HG03045 (cell line): ENCODE data around the gene HMGCL.
"Not testable (repeated sequence)": the region's sequence is repeated elsewhere in the genome, so short reads cannot be mapped to it uniquely, and the experiment has no call there.

Experiments
- ATAC-seq: cut with Tn5 transposase; IDR thresholded peaks from one replicate; pipeline ENCODE4 v1.9.1; 2021; ENCODE audit warnings: mild to moderate bottlenecking, moderate library complexity; ENCODE audit not compliant: unreplicated experiment

HMGCL gene

GRCh38 chr1:23825076-23825761 lies at the start of gene HMGCL:
Gene HMGCL, minus strand, starts transcription at chr1:23825429. Its CDS starts 14 bp downstream, at chr1:23825415.
- peak; percentile 84 for ATAC-seq

- no peak for ATAC-seq
These were observed 47.2 kb upstream of the HMGCL start for GRCh38 chr1:23872421-23872820.

- no peak for ATAC-seq
These were observed 43.8 kb upstream of the HMGCL start for GRCh38 chr1:23869051-23869450.

- ATAC-seq, result no peak
These were observed 43.4 kb upstream of the HMGCL start for GRCh38 chr1:23868557-23869016.

- ATAC-seq, result peak; percentile 83
These were observed 42.8 kb upstream of the HMGCL start, which contains the start of gene FUCA1 for GRCh38 chr1:23867895-23868556. Gene FUCA1, minus strand, starts transcription at chr1:23868290. Its CDS starts 4 bp downstream, at chr1:23868286.

- no peak for ATAC-seq
These were observed 42.3 kb upstream of the HMGCL start for GRCh38 chr1:23867542-23867894.

GRCh38 chr1:23865543-23865930 lies 40.3 kb upstream of the HMGCL start:
- ATAC-seq, result no peak

GRCh38 chr1:23864801-23865542 lies 39.7 kb upstream of the HMGCL start:
- ATAC-seq, result no peak

GRCh38 chr1:23862640-23863039 lies 37.4 kb upstream of the HMGCL start:
- no peak for ATAC-seq

- no peak for ATAC-seq
These were observed 29.3 kb upstream of the HMGCL start for GRCh38 chr1:23854568-23854967.

GRCh38 chr1:23853124-23853523 lies 27.9 kb upstream of the HMGCL start:
- ATAC-seq, result not testable (repeated sequence)

- ATAC-seq, result not testable (repeated sequence)
These were observed 26.2 kb upstream of the HMGCL start for GRCh38 chr1:23851406-23851805.

GRCh38 chr1:23848673-23849616 lies 23.7 kb upstream of the HMGCL start:
- no peak for ATAC-seq

- not testable (repeated sequence) for ATAC-seq
These were observed 22.4 kb upstream of the HMGCL start for GRCh38 chr1:23847482-23848095.

- ATAC-seq, result no peak
These were observed 19.9 kb upstream of the HMGCL start for GRCh38 chr1:23845163-23845562.

GRCh38 chr1:23843644-23844043 lies 18.4 kb upstream of the HMGCL start:
- no peak for ATAC-seq

GRCh38 chr1:23838401-23838866 lies 13.2 kb upstream of the HMGCL start:
- peak; percentile 65 for ATAC-seq

GRCh38 chr1:23837908-23838307 lies 12.7 kb upstream of the HMGCL start:
- no peak for ATAC-seq

GRCh38 chr1:23836037-23836436 lies 10.8 kb upstream of the HMGCL start:
- no peak for ATAC-seq

GRCh38 chr1:23834156-23834555 lies 8.9 kb upstream of the HMGCL start:
- not testable (repeated sequence) for ATAC-seq
